Measurements from ENCODE around the gene GRHL1.
"Not testable (repeated sequence)": the region's sequence is repeated elsewhere in the genome, so short reads cannot be mapped to it uniquely, and the experiment has no call there.

The GRHL1 gene

DNA sequence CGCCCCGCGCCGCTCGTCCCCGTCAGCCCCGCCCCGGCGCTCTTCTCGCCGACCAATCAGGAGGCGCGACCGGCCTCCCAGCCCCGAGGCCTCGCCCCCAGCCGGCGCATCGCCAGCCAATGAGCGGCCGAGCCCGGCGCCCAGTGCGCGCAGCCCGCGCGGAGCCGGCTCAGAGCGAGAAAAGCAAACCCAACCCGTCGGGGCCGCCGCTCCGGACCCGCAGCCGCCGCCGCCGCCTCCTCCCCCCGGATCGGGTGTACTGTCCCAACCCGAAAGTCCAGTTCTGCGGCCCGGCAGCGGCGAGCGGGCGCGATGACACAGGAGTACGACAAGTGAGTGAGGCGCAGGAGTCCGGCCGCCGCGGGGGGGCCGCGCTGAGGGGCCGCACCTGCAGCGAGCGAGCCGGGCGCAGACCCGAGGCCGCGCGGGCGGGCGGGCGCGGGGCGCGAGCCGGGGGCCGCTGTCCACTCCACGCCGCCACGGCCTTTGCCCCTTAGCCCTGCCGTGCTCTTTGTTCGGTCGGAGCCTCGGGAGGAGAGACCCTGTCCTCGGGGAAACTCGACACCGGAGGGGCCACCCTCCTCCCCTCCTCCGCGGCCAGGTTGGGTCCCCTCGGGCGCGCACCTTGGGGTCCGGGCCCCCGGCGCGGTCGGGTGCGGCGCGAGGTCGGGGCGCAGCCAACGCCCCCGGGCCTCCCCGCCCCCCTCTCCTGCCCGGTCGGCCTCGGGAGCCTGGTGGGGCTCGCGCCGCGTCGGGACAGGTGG, at the start of gene GRHL1:
Gene GRHL1, plus strand, starts transcription at position 172 of the 764 bp plus-strand sequence. Its CDS starts 141 bp downstream, at position 313.
- peak; percentile 95 to 99 (median 98) for DNase-seq

GRCh38 chr2:9905413-9905812, 46.1 kb upstream of the GRHL1 start:
- DNase-seq = no peak

DNA sequence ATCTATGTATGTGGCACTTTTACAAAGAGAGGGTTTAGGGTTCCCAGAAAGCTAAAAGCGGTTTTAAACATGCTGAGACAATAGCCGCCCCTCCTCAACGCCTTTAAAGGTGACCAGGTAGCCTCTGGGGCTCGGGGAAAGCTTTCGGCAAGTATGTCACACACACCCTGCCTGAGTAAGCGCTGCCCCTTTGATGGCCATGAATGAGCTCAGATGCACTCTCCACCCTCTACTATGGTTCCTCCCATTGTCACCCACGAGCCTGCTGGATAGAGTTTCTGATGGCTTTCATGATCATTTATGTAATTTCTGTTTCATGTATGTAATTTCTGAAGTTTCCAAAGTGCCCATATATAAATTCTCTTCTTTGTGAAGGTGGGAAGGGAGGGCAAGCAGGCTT, 44.1 kb upstream of the GRHL1 start:
- no peak for DNase-seq

DNA sequence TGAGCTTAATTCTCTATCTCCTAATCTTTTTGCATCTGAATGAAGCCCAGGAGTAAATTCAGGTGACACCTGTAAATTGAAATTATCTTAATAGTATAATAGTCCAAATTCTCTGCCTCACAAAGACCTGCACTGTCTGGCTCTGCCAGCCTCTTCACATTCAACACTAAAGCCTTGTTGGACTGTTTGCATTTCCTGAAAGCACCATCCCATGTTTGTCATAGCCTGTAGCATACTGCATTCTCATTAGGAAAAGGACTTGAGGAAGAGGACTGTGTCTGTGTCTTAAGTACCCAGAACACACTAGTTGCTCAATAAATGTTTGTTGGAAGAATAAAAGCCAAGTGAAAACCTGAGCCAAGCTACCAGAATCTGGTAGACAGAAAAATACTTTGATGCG, 42.9 kb upstream of the GRHL1 start:
- DNase-seq = no peak

- peak in 2 of 3 donors; percentile 36 to 44 for DNase-seq
Observed at GRCh38 chr2:9909106-9909505, 42.4 kb upstream of the GRHL1 start.

GRCh38 chr2:9910699-9911098, 40.8 kb upstream of the GRHL1 start:
- no peak for DNase-seq

- DNase-seq = no peak
Observed at GRCh38 chr2:9912468-9912867, 39.0 kb upstream of the GRHL1 start.

GRCh38 chr2:9914384-9915065, 37.0 kb upstream of the GRHL1 start:
- DNase-seq = peak in 2 of 3 donors; percentile 8 to 24

GRCh38 chr2:9918275-9918674, 33.2 kb upstream of the GRHL1 start:
- peak in 2 of 3 donors; percentile 6 to 28 for DNase-seq

GRCh38 chr2:9919512-9919911, 32.0 kb upstream of the GRHL1 start:
- no peak for DNase-seq

- DNase-seq = not testable (repeated sequence)
Observed at GRCh38 chr2:9927020-9927419, 24.5 kb upstream of the GRHL1 start.

DNA sequence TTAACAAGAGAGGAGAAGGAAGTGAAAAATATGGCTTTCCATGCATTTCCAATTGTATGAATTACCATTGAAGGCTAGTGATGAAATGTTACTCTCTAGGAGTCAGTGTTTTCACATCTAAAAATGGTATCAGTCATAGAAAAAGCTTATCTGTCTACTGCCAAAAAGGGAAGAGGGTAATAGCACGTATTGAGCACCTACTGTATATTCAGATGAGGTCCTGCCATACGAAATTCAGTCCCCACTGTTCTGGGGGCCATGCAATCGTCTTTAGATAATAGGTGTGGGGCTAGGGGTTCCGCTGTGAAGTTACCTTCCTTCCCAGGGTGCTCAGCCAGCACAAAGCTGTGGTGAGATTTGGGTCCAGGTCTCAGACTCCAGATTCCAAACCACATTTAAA, 14.2 kb upstream of the GRHL1 start:
- peak in 1 of 3 donors; percentile 10 for DNase-seq

GRCh38 chr2:9937968-9938367, 13.5 kb upstream of the GRHL1 start:
- no peak for DNase-seq

DNA sequence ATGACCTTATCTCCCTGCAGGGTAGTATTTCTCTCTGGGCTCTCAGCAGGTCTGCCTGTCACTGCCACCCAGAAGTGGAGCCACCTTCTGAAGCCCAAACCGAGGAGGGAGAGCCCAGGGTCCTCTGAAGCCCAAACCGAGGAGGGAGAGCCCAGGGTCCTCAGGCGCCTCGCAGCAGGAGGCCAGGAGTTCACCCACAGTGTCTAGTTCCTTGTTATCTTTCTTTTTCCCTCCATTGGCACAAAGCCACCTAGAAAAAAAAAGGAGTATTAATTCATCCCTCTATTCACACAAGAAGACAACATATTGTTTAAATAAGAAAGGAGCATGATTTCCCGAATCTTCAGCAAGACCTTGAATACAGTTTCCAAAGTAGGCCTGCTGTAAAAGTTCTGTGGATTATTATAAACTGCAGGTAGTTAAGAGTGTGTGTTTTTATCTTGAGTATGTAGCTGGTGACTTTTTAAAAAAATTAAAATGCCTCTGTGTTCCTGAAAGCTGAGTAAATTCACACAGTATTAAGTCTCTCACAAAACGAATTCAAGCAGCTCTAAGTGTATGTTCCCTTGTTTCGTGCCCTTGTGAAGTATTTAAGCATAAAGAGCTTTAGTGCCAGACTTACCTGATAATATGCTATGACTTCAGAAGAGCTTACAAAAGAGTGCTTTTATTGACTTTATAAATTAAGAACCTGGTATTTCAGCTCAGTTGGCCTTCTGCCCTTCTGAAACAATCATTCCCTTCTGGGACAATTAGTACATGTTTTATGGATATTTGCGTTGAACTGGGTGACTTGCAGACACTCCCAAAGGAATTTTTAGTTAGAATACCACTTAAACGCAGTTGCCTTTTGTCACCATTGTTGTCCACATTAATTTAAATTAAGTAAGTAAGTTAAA, 11.7 kb upstream of the GRHL1 start:
- peak in 1 of 3 donors; percentile 6 for DNase-seq

- peak in 1 of 3 donors; percentile 17 for DNase-seq
Observed at GRCh38 chr2:9941196-9941995, 10.1 kb upstream of the GRHL1 start.

GRCh38 chr2:9941996-9942390, 9.5 kb upstream of the GRHL1 start:
- peak in 1 of 3 donors; percentile 10 for DNase-seq

GRCh38 chr2:9944330-9944758, 7.1 kb upstream of the GRHL1 start:
- peak in 1 of 3 donors; percentile 9 for DNase-seq

GRCh38 chr2:9945596-9945995, 5.9 kb upstream of the GRHL1 start:
- DNase-seq = peak; percentile 12 to 31 (median 18)

DNA sequence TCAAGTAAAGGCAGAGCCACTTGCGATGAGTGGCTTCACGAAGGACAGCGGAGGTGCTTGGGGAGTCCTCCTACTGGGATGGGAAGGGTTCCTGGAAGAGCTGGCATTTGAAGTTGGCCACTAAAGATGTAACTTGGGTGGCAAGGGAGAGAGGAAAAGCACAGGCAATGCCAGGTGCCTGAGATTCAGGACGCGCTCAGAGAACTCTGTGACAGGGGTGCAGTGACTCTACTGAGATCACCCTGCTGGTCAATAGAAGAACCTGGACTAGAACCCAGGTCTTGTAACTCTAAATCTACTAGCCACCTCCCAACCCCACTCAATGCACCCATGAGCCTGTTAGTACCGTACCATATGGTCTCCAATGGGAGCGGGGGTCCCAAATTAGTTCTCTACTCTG, 5.4 kb upstream of the GRHL1 start:
- peak in 1 of 3 donors; percentile 13 for DNase-seq

DNA sequence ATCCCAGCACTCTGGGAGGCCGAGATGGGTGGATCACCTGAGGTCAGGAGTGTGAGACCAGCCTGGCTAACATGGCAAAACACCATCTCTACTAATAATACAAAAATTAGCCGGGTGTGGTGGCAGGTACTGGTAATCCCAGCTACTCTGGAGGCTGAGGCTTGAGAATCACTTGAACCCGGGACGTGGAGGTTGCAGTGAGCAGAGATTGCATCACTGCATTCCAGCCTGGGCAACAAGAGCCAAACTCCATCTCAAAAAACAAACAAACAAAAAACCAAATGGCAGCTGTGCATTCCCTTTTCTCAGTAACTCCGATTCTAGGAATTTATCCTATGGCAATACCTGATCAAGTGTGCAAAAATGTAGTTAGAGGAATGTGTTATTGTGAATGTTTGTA, 4.7 kb upstream of the GRHL1 start:
- peak in 1 of 3 donors; percentile 10 for DNase-seq

DNA sequence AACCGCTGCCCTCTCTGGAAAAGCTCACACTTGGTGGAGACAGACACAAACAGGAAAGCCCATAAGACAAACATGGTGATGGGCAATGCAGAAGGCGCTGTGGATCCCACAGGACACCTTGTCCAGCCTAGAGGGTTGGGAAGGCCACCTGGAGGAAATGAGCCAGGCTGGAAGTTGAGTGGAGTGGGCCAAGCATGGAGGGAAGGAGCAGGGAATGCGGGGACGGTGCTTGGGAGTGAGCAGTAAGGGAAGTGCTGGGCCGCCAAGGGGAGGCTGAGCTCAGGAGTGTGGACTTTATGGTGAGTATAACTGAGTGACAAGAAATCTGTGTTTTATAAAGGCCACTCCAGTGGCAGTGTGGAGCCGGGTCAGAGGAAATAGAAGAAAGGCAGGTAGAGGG, 2.8 kb upstream of the GRHL1 start:
- peak in 1 of 3 donors; percentile 8 for DNase-seq

All from suppressor macrophage treated with lipopolysaccharide for 1 hour (primary cell).